ENCODE measurements around the gene ACRBP.

Gene ACRBP

GRCh38 chr12:6647083-6647604 lies at the start of gene ACRBP:
TSS of gene ACRBP (minus strand) at chr12:6647432. CDS start at chr12:6647366, 66 bp downstream.
- TF ChIP-seq CTCF (conservative IDR thresholded peaks at IDR 0.05) = no peak
- no peak for TF ChIP-seq ZFX (IDR thresholded peaks at IDR 0.05)
- no peak within 1 kb of the TSS for H3K27ac ChIP-seq

- TF ChIP-seq CTCF (conservative IDR thresholded peaks at IDR 0.05) (no peak), ZFX (IDR thresholded peaks at IDR 0.05) (no peak)
Observed at GRCh38 chr12:6695313-6696045, 48.2 kb upstream of the ACRBP start.

GRCh38 chr12:6694701-6695100 lies 47.5 kb upstream of the ACRBP start:
- no peak for TF ChIP-seq ZFX (IDR thresholded peaks at IDR 0.05)
- TF ChIP-seq CTCF (conservative IDR thresholded peaks at IDR 0.05) = no peak

More at GRCh38 chr12:6695313-6696045, 48.2 kb upstream of the ACRBP start:
- no peak overlapping the region for H3K27ac ChIP-seq

GRCh38 chr12:6693832-6694355 lies 46.7 kb upstream of the ACRBP start:
- no peak overlapping the region for H3K27ac ChIP-seq
- no peak for TF ChIP-seq ZFX (IDR thresholded peaks at IDR 0.05)
- no peak for TF ChIP-seq CTCF (conservative IDR thresholded peaks at IDR 0.05)

More at GRCh38 chr12:6694701-6695100, 47.5 kb upstream of the ACRBP start:
- no peak overlapping the region for H3K27ac ChIP-seq

GRCh38 chr12:6692888-6693287 lies 45.7 kb upstream of the ACRBP start:
- H3K27ac ChIP-seq = no peak overlapping the region
- TF ChIP-seq ZFX (IDR thresholded peaks at IDR 0.05) = no peak
- no peak for TF ChIP-seq CTCF (conservative IDR thresholded peaks at IDR 0.05)

GRCh38 chr12:6691473-6691872 lies 44.2 kb upstream of the ACRBP start:
- H3K27ac ChIP-seq = no peak overlapping the region
- no peak for TF ChIP-seq ZFX (IDR thresholded peaks at IDR 0.05)
- TF ChIP-seq CTCF (conservative IDR thresholded peaks at IDR 0.05) = no peak

Data from C4-2B (cell line).